H9 (cell line): Measurements from ENCODE around the gene RETN. TPM values are rescaled to one million over a fixed set of nuclear protein-coding genes. Genes with fewer than 3 reads are reported as not detected.

Experiments
- DNase-seq: peaks from one replicate; pipeline ENCODE4 v3.0.0-alpha.2; 2017
- H2AFZ ChIP-seq: one replicate; pipeline ENCODE4 v1.6.1; 2013; ENCODE audit warnings: mild to moderate bottlenecking, low read length, control low read depth, moderate library complexity
- H2AK5ac ChIP-seq: 2 replicates; pipeline ENCODE4 v1.6.1; 2013; ENCODE audit warnings: low read length, control low read depth, mixed read lengths; ENCODE audit not compliant: insufficient read length
- H2BK120ac ChIP-seq: one replicate; pipeline ENCODE4 v1.6.1; 2013; ENCODE audit warnings: low read depth, mild to moderate bottlenecking, low read length, control low read depth, inconsistent platforms; ENCODE audit not compliant: poor library complexity, severe bottlenecking
- H2BK12ac ChIP-seq: 2 replicates; pipeline ENCODE4 v1.6.1; 2013; ENCODE audit warnings: low read length, control low read depth, mixed read lengths, low read depth; ENCODE audit not compliant: insufficient read length
- H2BK15ac ChIP-seq: 2 replicates; pipeline ENCODE4 v1.6.1; 2013; ENCODE audit warnings: low read depth, low read length, control low read depth
- H2BK20ac ChIP-seq: one replicate; pipeline ENCODE4 v1.6.1; 2013; ENCODE audit warnings: low read depth, mild to moderate bottlenecking, low read length, control low read depth, inconsistent platforms; ENCODE audit not compliant: poor library complexity, severe bottlenecking
- H2BK5ac ChIP-seq: 2 replicates; pipeline ENCODE4 v1.6.1; 2013; ENCODE audit warnings: low read length, control low read depth, mixed read lengths; ENCODE audit not compliant: insufficient read length
- H3K14ac ChIP-seq: 2 replicates; pipeline ENCODE4 v1.6.1; 2013; ENCODE audit warnings: low read length, control low read depth; ENCODE audit not compliant: insufficient read depth
- H3K18ac ChIP-seq: 2 replicates; pipeline ENCODE4 v1.6.1; 2013; ENCODE audit warnings: low read depth, mild to moderate bottlenecking, mixed read lengths, low read length, control low read depth; ENCODE audit not compliant: insufficient read length
- H3K23ac ChIP-seq: 2 replicates; pipeline ENCODE4 v1.6.1; 2013; ENCODE audit warnings: low read length, control low read depth, mixed read lengths, low read depth; ENCODE audit not compliant: insufficient read length
- H3K23me2 ChIP-seq: 2 replicates; pipeline ENCODE4 v1.6.1; 2013; ENCODE audit warnings: low read depth, mild to moderate bottlenecking, mixed read lengths, low read length, control low read depth; ENCODE audit not compliant: insufficient read length, poor library complexity, severe bottlenecking
- H3K27ac ChIP-seq: 2 replicates; pipeline ENCODE4 v1.5.1; 2013; ENCODE audit warnings: low read length, control low read depth, mixed read lengths, low read depth; ENCODE audit not compliant: insufficient read length
- H3K27me3 ChIP-seq: 2 replicates; pipeline ENCODE4 v1.6.1; 2013; ENCODE audit warnings: low read length, control low read depth, inconsistent platforms; ENCODE audit not compliant: insufficient read depth
- H3K4ac ChIP-seq: 2 replicates; pipeline ENCODE4 v1.6.1; 2013; ENCODE audit warnings: low read depth, mild to moderate bottlenecking, control low read depth, inconsistent platforms, low read length, moderate library complexity
- H3K4me1 ChIP-seq: 2 replicates; pipeline ENCODE4 v1.6.1; 2013; ENCODE audit warnings: low read length, control low read depth, inconsistent platforms; ENCODE audit not compliant: insufficient read depth
- H3K4me2 ChIP-seq: 2 replicates; pipeline ENCODE4 v1.6.1; 2013; ENCODE audit warnings: low read length, control low read depth, mixed read lengths; ENCODE audit not compliant: insufficient read length, insufficient read depth
- H3K56ac ChIP-seq: 2 replicates; pipeline ENCODE4 v1.6.1; 2013; ENCODE audit warnings: low read depth, mild to moderate bottlenecking, mixed read lengths, low read length, control low read depth; ENCODE audit not compliant: insufficient read length
- H3K79me1 ChIP-seq: 2 replicates; pipeline ENCODE4 v1.6.1; 2013; ENCODE audit warnings: low read depth, mild to moderate bottlenecking, moderate library complexity, low read length, control low read depth, inconsistent platforms; ENCODE audit not compliant: insufficient read depth, poor library complexity, severe bottlenecking
- H3K79me2 ChIP-seq: 2 replicates; pipeline ENCODE4 v1.6.1; 2013; ENCODE audit warnings: low read length, control low read depth, inconsistent platforms; ENCODE audit not compliant: insufficient read depth
- H3K9ac ChIP-seq: 2 replicates; pipeline ENCODE4 v1.6.1; 2013; ENCODE audit warnings: low read length, control low read depth, mixed read lengths; ENCODE audit not compliant: insufficient read length; ENCODE audit errors: extremely low read depth
- H3K9me3 ChIP-seq: one replicate; pipeline ENCODE4 v1.6.1; 2013; ENCODE audit warnings: low read depth, low read length, inconsistent platforms; ENCODE audit not compliant: control insufficient read depth
- H3T11ph ChIP-seq: one replicate; pipeline ENCODE4 v1.6.1; 2013; ENCODE audit warnings: mild to moderate bottlenecking, low read length, control low read depth, inconsistent platforms
- H4K20me1 ChIP-seq: one replicate; pipeline ENCODE4 v1.6.1; 2013; ENCODE audit not compliant: control insufficient read depth, insufficient read length, insufficient read depth
- H4K5ac ChIP-seq: 2 replicates; pipeline ENCODE4 v1.6.1; 2013; ENCODE audit warnings: low read depth, mild to moderate bottlenecking, mixed read lengths, low read length, control low read depth; ENCODE audit not compliant: insufficient read length
- H4K8ac ChIP-seq: replicated peaks from 2 replicates; pipeline ENCODE4 v1.6.1; 2013; ENCODE audit warnings: low read length, control low read depth, mixed read lengths, low read depth; ENCODE audit not compliant: insufficient read length
- H4K91ac ChIP-seq: 2 replicates; pipeline ENCODE4 v1.6.1; 2013; ENCODE audit warnings: low read depth, mild to moderate bottlenecking, moderate library complexity, mixed read lengths, low read length, control low read depth; ENCODE audit not compliant: insufficient read length
- H3K27ac Mint-ChIP-seq, 3 experiments: 2 replicates in 2 of 3; 3 replicates in 1 of 3; pipeline ENCODE4 v1.8.0; 2020 to 2021; ENCODE audit warnings: mixed read lengths in 3 of 3, mild to moderate bottlenecking in 1 of 3, moderate library complexity in 1 of 3
- H3K27me3 Mint-ChIP-seq: 2 replicates; pipeline ENCODE4 v1.8.0; 2021; ENCODE audit warnings: low read depth, mild to moderate bottlenecking, moderate library complexity, mixed read lengths
- H3K36me3 Mint-ChIP-seq, 3 experiments: 2 replicates in 2 of 3; 3 replicates in 1 of 3; pipeline ENCODE4 v1.8.0; 2020 to 2021; ENCODE audit warnings: low read depth in 3 of 3, mixed read lengths in 3 of 3; ENCODE audit not compliant: insufficient read depth in 1 of 3
- H3K4me1 Mint-ChIP-seq, 2 experiments: 2 replicates each; pipeline ENCODE4 v1.8.0; 2020; ENCODE audit warnings: mixed read lengths in 2 of 2
- H3K4me3 Mint-ChIP-seq, 2 experiments: 2 replicates in 1 of 2; 3 replicates in 1 of 2; pipeline ENCODE4 v1.8.0; 2020 to 2021; ENCODE audit warnings: mild to moderate bottlenecking in 2 of 2, mixed read lengths in 2 of 2, moderate library complexity in 1 of 2
- H3K9me3 Mint-ChIP-seq, 2 experiments: 2 replicates in 1 of 2; 3 replicates in 1 of 2; pipeline ENCODE4 v1.8.0; 2020; ENCODE audit warnings: mild to moderate bottlenecking in 2 of 2, mixed read lengths in 2 of 2, moderate library complexity in 1 of 2
- CTCF ChIP-seq: fragments of 200-600 bp; sonication (generic); conservative IDR thresholded peaks from 3 replicates; pipeline ENCODE4 v1.8.0; 2021; ENCODE audit warnings: antibody characterized with exemption, mild to moderate bottlenecking
- total RNA-seq: library from RNA; stranded (reverse); gene quantifications from 2 replicates; pipeline ENCODE4 v1.2.1, GENCODE V29; 2021

The RETN gene
- total RNA-seq, 1 experiment from 2014 or later = not detected

GRCh38 chr19:7691497-7691896 lies 22.6 kb downstream of the RETN start:
- no peak overlapping the region for H3K4me2 ChIP-seq
- H4K5ac ChIP-seq = no peak overlapping the region
- no peak overlapping the region for H4K8ac ChIP-seq
- no peak overlapping the region for H3K27ac ChIP-seq
- H3K56ac ChIP-seq = no peak overlapping the region
- no peak overlapping the region for H3K9ac ChIP-seq
- H2AFZ ChIP-seq = no peak overlapping the region
- no peak overlapping the region for H2BK12ac ChIP-seq
- H3K23me2 ChIP-seq = no peaks in the 10 kb centered on the region
- H2BK20ac ChIP-seq = no peak overlapping the region
- Mint-ChIP-seq H3K4me3 (no peak overlapping the region), H3K36me3 (no peaks in the 10 kb centered on the region), H3K9me3 (no peaks in the 10 kb centered on the region), H3K4me1 (peaks cover 0 to under 1% of the 10 kb centered on the region in 2 experiments; a peak in 1 of 4 replicates), H3K27me3 (peaks cover 19% of the 10 kb centered on the region), H3K27ac (no peak overlapping the region)
- no peak overlapping the region for H2BK15ac ChIP-seq
- no peak for DNase-seq
- no peak overlapping the region for H3T11ph ChIP-seq
- no peaks in the 10 kb centered on the region for H3K4me1 ChIP-seq
- H3K79me1 ChIP-seq = no peaks in the 10 kb centered on the region
- H3K4ac ChIP-seq = no peak overlapping the region
- H2BK5ac ChIP-seq = no peak overlapping the region
- peaks cover 2% of the 10 kb centered on the region for H4K20me1 ChIP-seq
- no peaks in the 10 kb centered on the region for H3K27me3 ChIP-seq
- H3K18ac ChIP-seq = no peak overlapping the region
- H2AK5ac ChIP-seq = no peak overlapping the region
- no peak for TF ChIP-seq CTCF
- H4K91ac ChIP-seq = no peak overlapping the region
- no peak overlapping the region for H3K14ac ChIP-seq
- H2BK120ac ChIP-seq = no peak overlapping the region
- no peaks in the 10 kb centered on the region for H3K79me2 ChIP-seq
- no peak overlapping the region for H3K23ac ChIP-seq
- no peaks in the 10 kb centered on the region for H3K9me3 ChIP-seq
